Ishikawa (cell line): ENCODE data around the gene RAD51B.

Source experiments
- CEBPB ChIP-seq: IDR thresholded peaks from 2 replicates; pipeline ENCODE4 v1.6.1; 2012
- CREB1 ChIP-seq: IDR thresholded peaks from 2 replicates; pipeline ENCODE4 v1.6.1; 2012; ENCODE audit warnings: low read depth
- EGR1 ChIP-seq: IDR thresholded peaks from 2 replicates; pipeline ENCODE4 v1.6.1; 2012
- EP300 ChIP-seq: IDR thresholded peaks from 2 replicates; pipeline ENCODE4 v1.6.1; 2012; ENCODE audit warnings: borderline replicate concordance
- FOXM1 ChIP-seq: IDR thresholded peaks from 2 replicates; pipeline ENCODE4 v1.6.1; 2012; ENCODE audit warnings: low read depth, borderline replicate concordance
- MAX ChIP-seq: IDR thresholded peaks from 2 replicates; pipeline ENCODE4 v1.6.1; 2012
- NFIC ChIP-seq: IDR thresholded peaks from 2 replicates; pipeline ENCODE4 v1.6.1; 2012
- RAD21 ChIP-seq: IDR thresholded peaks from 2 replicates; pipeline ENCODE4 v1.6.1; 2012; ENCODE audit warnings: low read depth
- TAF1 ChIP-seq: IDR thresholded peaks from 2 replicates; pipeline ENCODE4 v1.6.1; 2012; ENCODE audit warnings: low read depth, mild to moderate bottlenecking
- TCF12 ChIP-seq: IDR thresholded peaks from 2 replicates; pipeline ENCODE4 v1.6.1; 2012; ENCODE audit warnings: low read depth
- TEAD4 ChIP-seq: IDR thresholded peaks from 2 replicates; pipeline ENCODE4 v1.6.1; 2012
- YY1 ChIP-seq: IDR thresholded peaks from 2 replicates; pipeline ENCODE4 v1.6.1; 2012; ENCODE audit warnings: low read depth
- ZBTB7A ChIP-seq: IDR thresholded peaks from 2 replicates; pipeline ENCODE4 v1.6.1; 2012; ENCODE audit warnings: low read depth
- TF ChIP-seq, protein P1 (sequence below): IDR thresholded peaks from 2 replicates; pipeline ENCODE4 v1.6.1; 2012; ENCODE audit warnings: low read depth, mild to moderate bottlenecking
- TF ChIP-seq, protein P2 (sequence below): IDR thresholded peaks from 2 replicates; pipeline ENCODE4 v1.6.1; 2012

RAD51B gene

GRCh38 chr14:68208218-68208617, 388.6 kb downstream of the RAD51B start:
- TF ChIP-seq ZBTB7A (no peak), EGR1 (no peak), TEAD4 (no peak), CREB1 (no peak), CEBPB (no peak), TAF1 (no peak), TCF12 (no peak), RAD21 (no peak)
- TF ChIP-seq, protein P1, sequence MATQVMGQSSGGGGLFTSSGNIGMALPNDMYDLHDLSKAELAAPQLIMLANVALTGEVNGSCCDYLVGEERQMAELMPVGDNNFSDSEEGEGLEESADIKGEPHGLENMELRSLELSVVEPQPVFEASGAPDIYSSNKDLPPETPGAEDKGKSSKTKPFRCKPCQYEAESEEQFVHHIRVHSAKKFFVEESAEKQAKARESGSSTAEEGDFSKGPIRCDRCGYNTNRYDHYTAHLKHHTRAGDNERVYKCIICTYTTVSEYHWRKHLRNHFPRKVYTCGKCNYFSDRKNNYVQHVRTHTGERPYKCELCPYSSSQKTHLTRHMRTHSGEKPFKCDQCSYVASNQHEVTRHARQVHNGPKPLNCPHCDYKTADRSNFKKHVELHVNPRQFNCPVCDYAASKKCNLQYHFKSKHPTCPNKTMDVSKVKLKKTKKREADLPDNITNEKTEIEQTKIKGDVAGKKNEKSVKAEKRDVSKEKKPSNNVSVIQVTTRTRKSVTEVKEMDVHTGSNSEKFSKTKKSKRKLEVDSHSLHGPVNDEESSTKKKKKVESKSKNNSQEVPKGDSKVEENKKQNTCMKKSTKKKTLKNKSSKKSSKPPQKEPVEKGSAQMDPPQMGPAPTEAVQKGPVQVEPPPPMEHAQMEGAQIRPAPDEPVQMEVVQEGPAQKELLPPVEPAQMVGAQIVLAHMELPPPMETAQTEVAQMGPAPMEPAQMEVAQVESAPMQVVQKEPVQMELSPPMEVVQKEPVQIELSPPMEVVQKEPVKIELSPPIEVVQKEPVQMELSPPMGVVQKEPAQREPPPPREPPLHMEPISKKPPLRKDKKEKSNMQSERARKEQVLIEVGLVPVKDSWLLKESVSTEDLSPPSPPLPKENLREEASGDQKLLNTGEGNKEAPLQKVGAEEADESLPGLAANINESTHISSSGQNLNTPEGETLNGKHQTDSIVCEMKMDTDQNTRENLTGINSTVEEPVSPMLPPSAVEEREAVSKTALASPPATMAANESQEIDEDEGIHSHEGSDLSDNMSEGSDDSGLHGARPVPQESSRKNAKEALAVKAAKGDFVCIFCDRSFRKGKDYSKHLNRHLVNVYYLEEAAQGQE, result no peak

- no peak for TF ChIP-seq ZBTB7A
- TF ChIP-seq TCF12, result no peak
- no peak for TF ChIP-seq YY1
- no peak for TF ChIP-seq CREB1
- no peak for TF ChIP-seq NFIC
- TF ChIP-seq RAD21, result no peak
- TF ChIP-seq EP300, result no peak
- TF ChIP-seq, protein P1, result no peak
- TF ChIP-seq, protein P2, sequence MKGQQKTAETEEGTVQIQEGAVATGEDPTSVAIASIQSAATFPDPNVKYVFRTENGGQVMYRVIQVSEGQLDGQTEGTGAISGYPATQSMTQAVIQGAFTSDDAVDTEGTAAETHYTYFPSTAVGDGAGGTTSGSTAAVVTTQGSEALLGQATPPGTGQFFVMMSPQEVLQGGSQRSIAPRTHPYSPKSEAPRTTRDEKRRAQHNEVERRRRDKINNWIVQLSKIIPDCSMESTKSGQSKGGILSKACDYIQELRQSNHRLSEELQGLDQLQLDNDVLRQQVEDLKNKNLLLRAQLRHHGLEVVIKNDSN, result no peak
- TF ChIP-seq TAF1, result no peak
Measured at GRCh38 chr14:68208626-68209317, 389.2 kb downstream of the RAD51B start.

DNA sequence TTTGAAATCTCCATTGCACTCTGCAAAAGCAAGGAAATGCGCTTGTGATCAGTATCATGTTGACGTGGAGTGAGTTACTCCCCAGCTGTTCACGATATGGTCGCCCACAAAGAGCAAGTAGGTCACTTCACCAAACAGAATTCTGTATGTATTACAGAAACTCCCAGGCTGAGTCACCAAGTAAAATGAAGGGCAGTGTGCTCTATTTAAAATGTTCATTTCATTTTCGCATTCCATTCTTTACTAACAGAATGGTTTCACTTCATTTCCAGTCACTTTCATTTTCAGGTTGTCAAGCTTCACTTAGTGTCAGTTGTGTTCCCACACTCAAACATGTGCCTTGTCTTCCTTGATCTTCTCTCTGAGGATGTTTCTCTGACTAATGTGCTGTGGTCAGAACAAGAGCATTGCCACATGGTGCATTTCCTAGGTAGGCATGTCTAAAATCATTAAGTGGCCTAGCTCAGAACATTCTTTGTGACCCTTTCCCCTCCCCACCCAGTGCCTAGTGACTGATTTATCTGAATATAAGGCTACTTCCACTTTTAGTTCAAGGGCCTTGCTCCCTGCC, 391.2 kb downstream of the RAD51B start:
- TF ChIP-seq TCF12 (no peak), CEBPB (no peak), FOXM1 (no peak), ZBTB7A (no peak), EP300 (no peak), EGR1 (no peak), YY1 (no peak), RAD21 (no peak), TEAD4 (no peak), NFIC (no peak), CREB1 (no peak), TAF1 (no peak), MAX (no peak)
- TF ChIP-seq, protein P1, result no peak
- TF ChIP-seq, protein P2, result no peak

DNA sequence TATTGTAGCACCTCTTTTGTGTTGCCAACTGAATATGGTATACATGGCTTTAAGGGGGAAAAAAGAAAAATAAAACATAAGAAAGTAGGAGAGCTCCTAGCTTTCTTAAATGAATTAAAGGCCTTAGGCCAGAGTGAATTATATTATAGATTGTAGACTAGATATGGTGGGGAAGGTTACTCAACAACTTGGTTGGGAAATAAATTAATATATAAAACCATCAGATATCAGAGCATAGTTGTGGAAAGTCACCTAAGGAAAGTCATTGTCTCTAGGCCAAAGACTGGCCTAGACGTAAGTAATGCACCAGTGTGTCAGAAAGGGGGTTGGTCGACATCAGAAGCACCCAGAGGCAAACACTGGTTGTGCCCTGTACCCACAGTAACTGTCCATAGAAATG, 391.8 kb downstream of the RAD51B start:
- no peak for TF ChIP-seq ZBTB7A
- no peak for TF ChIP-seq CREB1
- no peak for TF ChIP-seq FOXM1
- TF ChIP-seq EP300, result no peak
- no peak for TF ChIP-seq TCF12
- TF ChIP-seq EGR1, result no peak
- no peak for TF ChIP-seq MAX
- TF ChIP-seq, protein P2, result no peak
